GM19193 (cell line): ENCODE data around the gene PCSK5.

Source experiments
- POLR2A ChIP-seq: IDR thresholded peaks from 4 replicates; pipeline ENCODE4 v1.6.1; 2011; ENCODE audit not compliant: insufficient read depth, insufficient read length; ENCODE audit errors: extremely low read depth

PCSK5 gene

GRCh38 chr9:75965231-75965630 lies 74.8 kb downstream of the PCSK5 start:
- TF ChIP-seq POLR2A: no peak

- TF ChIP-seq POLR2A: no peak
These were observed 77.1 kb downstream of the PCSK5 start for GRCh38 chr9:75967556-75967955.

GRCh38 chr9:75974016-75974766 lies 83.7 kb downstream of the PCSK5 start:
- TF ChIP-seq POLR2A: no peak

GRCh38 chr9:75975071-75975470 lies 84.6 kb downstream of the PCSK5 start:
- no peak for TF ChIP-seq POLR2A

GRCh38 chr9:75976549-75976948 lies 86.1 kb downstream of the PCSK5 start:
- TF ChIP-seq POLR2A: no peak

GRCh38 chr9:75979362-75979761 lies 88.9 kb downstream of the PCSK5 start:
- TF ChIP-seq POLR2A: no peak

GRCh38 chr9:75983319-75984045 lies 93.0 kb downstream of the PCSK5 start:
- no peak for TF ChIP-seq POLR2A

GRCh38 chr9:75985515-75985914 lies 95.0 kb downstream of the PCSK5 start:
- no peak for TF ChIP-seq POLR2A

GRCh38 chr9:75988663-75989062 lies 98.2 kb downstream of the PCSK5 start:
- no peak for TF ChIP-seq POLR2A

GRCh38 chr9:75990156-75990555 lies 99.7 kb downstream of the PCSK5 start:
- TF ChIP-seq POLR2A: no peak

- TF ChIP-seq POLR2A: no peak
These were observed 100.3 kb downstream of the PCSK5 start for GRCh38 chr9:75990576-75991304.

- no peak for TF ChIP-seq POLR2A
These were observed 102.2 kb downstream of the PCSK5 start for GRCh38 chr9:75992482-75993206.

- TF ChIP-seq POLR2A: no peak
These were observed 103.0 kb downstream of the PCSK5 start for GRCh38 chr9:75993434-75993833.

- no peak for TF ChIP-seq POLR2A
These were observed 104.6 kb downstream of the PCSK5 start for GRCh38 chr9:75995066-75995465.

- no peak for TF ChIP-seq POLR2A
These were observed 106.3 kb downstream of the PCSK5 start for GRCh38 chr9:75996726-75997125.

- TF ChIP-seq POLR2A: no peak
These were observed 106.7 kb downstream of the PCSK5 start for GRCh38 chr9:75997206-75997605.
